ENCODE measurements around the gene PRDM16. TPM values are rescaled to one million over a fixed set of nuclear protein-coding genes. Genes with fewer than 3 reads are reported as not detected.

The PRDM16 gene
- polyA plus RNA-seq, 2 of the 4 experiments (the other 2 are of a cell fraction) = 0.03 to 0.35 TPM

- Histone ChIP-seq H3K9me3 (no peaks in the 10 kb centered on the region), H3K4me1 (no peaks in the 10 kb centered on the region), H3K27ac (no peak overlapping the region), H3K4me3 (no peak overlapping the region), H3K4me2 (no peak overlapping the region)
- DNase-seq (ENCODE audit: low read depth in 1 of 2, low spot score in 1 of 2) (no peak), FAIRE-seq (no peak), ATAC-seq (no peak)
- ChIA-PET CTCF (interaction anchor here (0.6 to 0.9 kb wide), 2 partner anchors 11 to 27 kb away, joined by 3 read pairs; no protein-coding TSS in a partner anchor), POLR2A (no interaction called here)
- WGBS (ENCODE audit: missing lambda C conversion rate) = 58% methylated on average over 5 of the region's 11 CpGs
- no peak for TF ChIP-seq CTCF (IDR thresholded peaks at IDR 0.05)
- no peak for TF ChIP-seq ATOH8 (CRISPR knock-in tag; IDR thresholded peaks at IDR 0.05; ENCODE audit: low read depth)
- TF ChIP-seq HDAC2 (IDR thresholded peaks at IDR 0.05) = no peak
- TF ChIP-seq RNF2 (IDR thresholded peaks at IDR 0.05; ENCODE audit: borderline replicate concordance, low read depth) = no peak
- no peak for TF ChIP-seq RFX5 (IDR thresholded peaks at IDR 0.05)
- TF ChIP-seq ZNF302 (CRISPR knock-in tag; IDR thresholded peaks at IDR 0.05) = no peak
- no peak for TF ChIP-seq JUNB (IDR thresholded peaks at IDR 0.05)
- no peak for TF ChIP-seq SMC3 (IDR thresholded peaks at IDR 0.05)
- TF ChIP-seq POLR2A (IDR thresholded peaks at IDR 0.05; ENCODE audit: low read length) = no peak
- no peak for TF ChIP-seq ZSCAN20 (CRISPR knock-in tag; IDR thresholded peaks at IDR 0.05)
- TF ChIP-seq CBX8 (IDR thresholded peaks at IDR 0.05) = no peak
- TF ChIP-seq REST (IDR thresholded peaks at IDR 0.05) = no peak
- no peak for TF ChIP-seq FOXS1 (CRISPR knock-in tag; IDR thresholded peaks at IDR 0.05)
- no peak for TF ChIP-seq MAX (IDR thresholded peaks at IDR 0.05)
- no peak for TF ChIP-seq RARB (CRISPR knock-in tag; IDR thresholded peaks at IDR 0.05)
- no peak for TF ChIP-seq CBX2 (IDR thresholded peaks at IDR 0.05; ENCODE audit: borderline replicate concordance, low read depth)
Observed at GRCh38 chr1:3363023-3363422, 294.0 kb downstream of the PRDM16 start.

GRCh38 chr1:3363756-3364155, 294.8 kb downstream of the PRDM16 start:
- no peak overlapping the region for H3K4me2 ChIP-seq
- CTCF ChIA-PET = interaction anchor here (0.9 kb wide), 1 partner anchor 26 kb away, joined by 3 read pairs; no protein-coding TSS in a partner anchor
- no peak overlapping the region for H3K27ac ChIP-seq
- whole genome bisulfite sequencing (ENCODE audit: missing lambda C conversion rate) = 49% methylated on average over 6 of the region's 16 CpGs
- DNase-seq (ENCODE audit: low read depth in 1 of 2, low spot score in 1 of 2) = no peak
- no peaks in the 10 kb centered on the region for H3K9me3 ChIP-seq
- H3K4me1 ChIP-seq = no peaks in the 10 kb centered on the region
- H3K4me3 ChIP-seq = no peak overlapping the region
- no peak for ATAC-seq
- POLR2A ChIA-PET = no interaction called here
- FAIRE-seq = no peak
- TF ChIP-seq EHF (CRISPR knock-in tag; IDR thresholded peaks at IDR 0.05) (no peak), SREBF2 (IDR thresholded peaks at IDR 0.05) (no peak), FOSL2 (IDR thresholded peaks at IDR 0.05) (no peak), FOSL2 (CRISPR knock-in tag; IDR thresholded peaks at IDR 0.05) (no peak), CEBPB (IDR thresholded peaks at IDR 0.05) (no peak), REST (IDR thresholded peaks at IDR 0.05) (no peak), JUNB (IDR thresholded peaks at IDR 0.05) (no peak), ELK1 (IDR thresholded peaks at IDR 0.05; ENCODE audit: low read depth, low read length) (no peak), FOSB (CRISPR knock-in tag; IDR thresholded peaks at IDR 0.05) (no peak), SMC3 (IDR thresholded peaks at IDR 0.05) (no peak), HOXB5 (CRISPR knock-in tag; IDR thresholded peaks at IDR 0.05) (no peak), ZNF302 (CRISPR knock-in tag; IDR thresholded peaks at IDR 0.05) (no peak), EP300 (IDR thresholded peaks at IDR 0.05) (no peak), MYC (IDR thresholded peaks at IDR 0.05; ENCODE audit: borderline replicate concordance, low read length) (no peak), NR3C1 (IDR thresholded peaks at IDR 0.05) (no peak), USF2 (IDR thresholded peaks at IDR 0.05) (no peak)

Data from A549 (cell line).